Common myeloid progenitor, CD34-positive (primary cell): ENCODE measurements around the gene GCC1.
A peak's percentile ranks its signal among the peaks of the same experiment; 100 is the strongest.

Experiments used
- CTCF ChIA-PET: fragments of 350-600 bp; sonication (Branson Sonifier 250); formaldehyde crosslinking; loops from one replicate; lab custom pipeline; 2021; ENCODE audit warnings: antibody characterized with exemption; lab: Charles Lee
- POLR2A ChIA-PET: fragments of 350-600 bp; sonication (Branson Sonifier 250); formaldehyde crosslinking; loops from one replicate; lab custom pipeline; 2021; ENCODE audit warnings: antibody characterized with exemption; lab: Charles Lee
- DNase-seq, 3 donors: peaks; one replicate each; pipeline versions ENCODE4 v3.0.0 to v3.0.0-alpha.2; 2013
- H3K27ac ChIP-seq, 2 experiments: 1 replicate in 1 of 2; 2 replicates in 1 of 2; pipeline ENCODE4 v1.7.0; 2013; ENCODE audit warnings: inconsistent platforms in 2 of 2, low read length in 2 of 2, mild to moderate bottlenecking in 2 of 2, low read depth in 1 of 2, moderate library complexity in 1 of 2; ENCODE audit not compliant: severe bottlenecking in 2 of 2, insufficient read depth in 1 of 2, poor library complexity in 1 of 2
- H3K27me3 ChIP-seq, 5 experiments: replicated peaks in 2 of 5; 1 replicate in 3 of 5; 2 replicates in 2 of 5; pipeline versions ENCODE4 v1.6.1 to v1.7.0; 2013; ENCODE audit warnings: low read length in 4 of 5, mild to moderate bottlenecking in 2 of 5, moderate library complexity in 2 of 5, inconsistent platforms in 1 of 5; ENCODE audit not compliant: insufficient read depth in 5 of 5, control insufficient read depth in 4 of 5
- H3K36me3 ChIP-seq, 4 experiments: 1 replicate in 2 of 4; 2 replicates in 2 of 4; pipeline versions ENCODE4 v1.6.1 to v1.7.0; 2013; ENCODE audit warnings: low read length in 3 of 4, control low read depth in 1 of 4, mild to moderate bottlenecking in 1 of 4; ENCODE audit not compliant: control insufficient read depth in 4 of 4, insufficient read depth in 4 of 4
- H3K4me1 ChIP-seq, 4 experiments: 1 replicate in 3 of 4; 2 replicates in 1 of 4; pipeline versions ENCODE4 v1.6.1 to v1.7.1; 2013; ENCODE audit warnings: low read length in 3 of 4, mild to moderate bottlenecking in 3 of 4, control low read depth in 1 of 4, inconsistent platforms in 1 of 4, moderate library complexity in 1 of 4; ENCODE audit not compliant: control insufficient read depth in 4 of 4, insufficient read depth in 4 of 4; ENCODE audit errors: control extremely low read depth in 1 of 4
- H3K4me3 ChIP-seq, 7 experiments: 1 replicate in 4 of 7; 2 replicates in 3 of 7; pipeline versions ENCODE4 v1.5.1 to v1.7.0; 2013; ENCODE audit warnings: mild to moderate bottlenecking in 7 of 7, low read length in 6 of 7, moderate library complexity in 6 of 7, inconsistent platforms in 2 of 7, low read depth in 2 of 7, control low read depth in 1 of 7; ENCODE audit not compliant: insufficient read depth in 4 of 7, control insufficient read depth in 1 of 7; ENCODE audit errors: extremely low read depth in 1 of 7
- H3K9me3 ChIP-seq, 5 experiments: 1 replicate in 4 of 5; 2 replicates in 1 of 5; pipeline versions ENCODE4 v1.6.1 to v1.7.1; 2013; ENCODE audit warnings: low read length in 4 of 5, mild to moderate bottlenecking in 2 of 5, inconsistent platforms in 1 of 5, low read depth in 1 of 5, moderate library complexity in 1 of 5; ENCODE audit not compliant: control insufficient read depth in 4 of 5, insufficient read depth in 2 of 5; ENCODE audit errors: control extremely low read depth in 1 of 5
- WGBS: methylation state at CpG from one replicate; pipeline ENCODE4 v1.1.5; 2013; ENCODE audit not compliant: insufficient coverage; 5-methylcytosine and 5-hydroxymethylcytosine counted together

Gene GCC1

DNA sequence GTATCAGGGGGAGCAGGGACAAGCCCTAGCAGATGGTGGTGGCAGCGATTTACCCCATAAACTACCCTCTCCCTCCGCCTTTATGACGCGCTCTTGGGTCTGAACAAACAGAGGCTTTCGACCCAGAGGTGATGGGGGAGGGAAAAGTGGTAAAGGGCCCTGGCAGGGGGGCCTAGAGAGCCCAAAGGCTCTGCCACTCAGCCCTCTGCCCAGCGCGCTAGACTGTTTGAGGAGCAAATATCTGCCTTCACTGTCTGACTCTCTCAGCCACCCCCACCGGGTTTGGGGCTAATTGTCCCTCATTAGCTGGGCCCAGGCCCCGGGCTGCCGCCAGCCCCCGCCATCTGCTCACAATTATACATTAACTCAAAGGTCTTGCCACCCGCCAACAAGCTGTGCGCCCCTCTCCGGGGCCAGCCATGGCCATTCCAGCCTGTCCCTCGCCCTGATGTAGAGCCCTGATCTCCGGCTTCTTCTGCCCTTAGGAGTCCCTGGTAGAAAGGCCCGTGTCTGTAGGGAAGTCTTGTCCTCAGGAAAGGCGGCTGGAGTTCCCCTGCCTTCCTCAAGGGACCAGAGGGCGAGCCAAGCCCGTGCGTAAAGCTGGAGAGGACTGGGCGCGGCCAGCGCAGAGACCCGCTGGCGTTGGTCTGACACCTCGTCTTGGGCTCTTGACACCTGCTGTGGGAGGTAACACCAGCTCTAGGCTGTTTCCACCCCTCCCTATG is 34.4 kb upstream of the GCC1 start:
- Histone ChIP-seq H3K27me3 (peaks cover 17 to 80% (median 29%) of the 10 kb centered on the region in 5 experiments), H3K4me3 (no peak overlapping the region), H3K9me3 (no peaks in the 10 kb centered on the region), H3K27ac (no peak overlapping the region), H3K4me1 (no peaks in the 10 kb centered on the region), H3K36me3 (no peaks in the 10 kb centered on the region)
- ChIA-PET POLR2A (no interaction called here), CTCF (no interaction called here)
- peak in 1 of 3 donors; percentile 19 for DNase-seq
- 6% methylated on average over 18 of the region's 27 CpGs for WGBS

DNA sequence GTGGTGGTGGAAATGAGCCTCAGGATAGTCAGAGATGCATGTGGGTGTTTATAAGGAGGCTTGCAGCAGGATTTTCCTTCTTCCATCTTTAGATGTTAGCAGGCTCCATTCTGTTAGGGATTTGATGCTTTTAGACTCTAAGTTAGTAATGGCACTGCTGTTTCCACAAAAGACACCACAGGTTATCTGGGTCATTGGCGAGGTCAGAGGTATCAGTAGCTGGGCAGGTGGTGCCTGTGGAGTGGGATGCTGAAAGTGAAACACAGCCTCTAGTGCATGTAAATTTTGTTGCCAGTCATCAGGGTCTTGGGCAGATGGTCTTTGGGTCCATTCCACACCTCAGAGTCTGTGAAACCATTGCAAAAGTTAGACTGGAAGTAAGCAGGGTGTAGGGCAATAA is 33.4 kb upstream of the GCC1 start:
- H3K4me3 ChIP-seq, result no peak overlapping the region
- ChIA-PET POLR2A (no interaction called here), CTCF (no interaction called here)
- no peaks in the 10 kb centered on the region for H3K9me3 ChIP-seq
- H3K27me3 ChIP-seq, result peaks cover 17 to 84% (median 29%) of the 10 kb centered on the region in 5 experiments
- H3K36me3 ChIP-seq, result no peaks in the 10 kb centered on the region
- 100% methylated on average over 1 of the region's 1 CpG for WGBS
- no peak overlapping the region for H3K27ac ChIP-seq
- DNase-seq, result no peak
- H3K4me1 ChIP-seq, result no peaks in the 10 kb centered on the region

- WGBS, result 58% methylated on average over 2 of the region's 2 CpGs
- H3K36me3 ChIP-seq, result no peaks in the 10 kb centered on the region
- CTCF ChIA-PET, result no interaction called here
- no peak for DNase-seq
- H3K27ac ChIP-seq, result no peak within 1 kb of the TSS
- POLR2A ChIA-PET, result no interaction called here
- H3K4me3 ChIP-seq, result no peak within 1 kb of the TSS
- no peaks in the 10 kb centered on the region for H3K9me3 ChIP-seq
- H3K27me3 ChIP-seq, result peaks cover 13 to 84% (median 32%) of the 10 kb centered on the region in 5 experiments
- no peaks in the 10 kb centered on the region for H3K4me1 ChIP-seq
Measured at GRCh38 chr7:127618042-127618441, 32.6 kb upstream of the GCC1 start, which contains the start of gene PAX4. TSS of gene PAX4 (minus strand) at chr7:127618142. CDS start at chr7:127615928, 2,214 bp downstream.

DNA sequence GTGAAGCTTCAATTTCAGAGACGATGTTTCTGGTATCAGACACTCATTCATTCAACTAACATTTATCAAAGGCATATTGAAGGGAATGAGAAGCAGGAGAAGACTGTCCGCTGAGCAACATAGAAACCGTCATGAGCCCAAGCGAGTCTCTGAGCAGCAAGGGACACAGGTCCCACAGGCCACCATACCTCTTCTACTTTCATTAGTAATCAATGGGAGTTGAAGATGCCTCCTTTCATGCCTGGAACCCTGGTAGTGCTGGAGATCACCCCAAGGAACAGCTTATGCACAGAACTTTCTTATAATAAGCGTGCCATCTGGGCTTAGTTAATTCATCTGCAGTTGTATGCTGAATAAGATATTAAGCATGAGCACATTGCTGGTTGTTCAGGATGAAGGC is 31.3 kb upstream of the GCC1 start:
- no peak overlapping the region for H3K27ac ChIP-seq
- no peak overlapping the region for H3K4me3 ChIP-seq
- peaks cover 5 to 74% (median 32%) of the 10 kb centered on the region in 5 experiments for H3K27me3 ChIP-seq
- H3K36me3 ChIP-seq, result no peaks in the 10 kb centered on the region
- no peaks in the 10 kb centered on the region for H3K4me1 ChIP-seq
- CTCF ChIA-PET, result interaction anchor here (0.8 kb wide), 1 partner anchor 13 kb away, joined by 3 read pairs; no protein-coding TSS in a partner anchor
- no peak for DNase-seq
- no CpG with 5 or more reads among the region's 5 CpGs for whole genome bisulfite sequencing
- H3K9me3 ChIP-seq, result no peaks in the 10 kb centered on the region
- POLR2A ChIA-PET, result no interaction called here

GRCh38 chr7:127612263-127612662 is 26.9 kb upstream of the GCC1 start:
- Histone ChIP-seq H3K4me3 (no peak overlapping the region), H3K27ac (no peak overlapping the region), H3K4me1 (no peaks in the 10 kb centered on the region), H3K9me3 (peaks cover 0 to 16% (median 8%) of the 10 kb centered on the region in 5 experiments), H3K27me3 (peaks cover 0 to 30% (median 14%) of the 10 kb centered on the region in 5 experiments), H3K36me3 (no peaks in the 10 kb centered on the region)
- 80% methylated on average over 1 of the region's 1 CpG for WGBS
- no peak for DNase-seq
- ChIA-PET POLR2A (no interaction called here), CTCF (no interaction called here)

GRCh38 chr7:127609297-127609696 is 23.9 kb upstream of the GCC1 start:
- H3K9me3 ChIP-seq, result peaks cover 0 to 16% (median 8%) of the 10 kb centered on the region in 5 experiments
- H3K4me3 ChIP-seq, result no peak overlapping the region
- no peaks in the 10 kb centered on the region for H3K4me1 ChIP-seq
- DNase-seq, result no peak
- CTCF ChIA-PET, result no interaction called here
- H3K36me3 ChIP-seq, result no peaks in the 10 kb centered on the region
- no peak overlapping the region for H3K27ac ChIP-seq
- POLR2A ChIA-PET, result no interaction called here
- H3K27me3 ChIP-seq, result peaks cover 0 to 7% (median 3%) of the 10 kb centered on the region in 5 experiments
- WGBS, result 100% methylated on average over 3 of the region's 6 CpGs

DNA sequence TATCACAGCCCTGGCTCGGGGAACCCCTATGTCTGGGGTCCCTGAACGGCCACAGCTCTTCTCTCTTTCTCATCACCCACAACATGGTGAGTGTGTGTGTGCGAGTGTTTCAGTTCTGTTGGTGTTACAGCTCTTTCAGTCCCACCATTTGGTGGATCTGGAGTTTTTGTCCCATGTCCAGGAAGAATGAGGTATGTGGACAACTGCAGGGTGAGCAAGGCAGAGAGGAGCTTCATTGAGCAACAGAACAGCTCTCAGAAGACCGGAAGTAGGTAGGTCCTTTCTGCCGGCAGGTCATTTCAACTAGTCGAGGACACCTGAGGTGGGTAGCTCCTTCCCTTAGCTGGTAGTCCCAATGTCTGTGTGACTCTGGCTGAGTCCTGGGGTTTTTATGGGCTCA is 23.1 kb upstream of the GCC1 start:
- Histone ChIP-seq H3K4me1 (no peaks in the 10 kb centered on the region), H3K9me3 (peaks cover 0 to 17% (median 8%) of the 10 kb centered on the region in 5 experiments), H3K27ac (no peak overlapping the region), H3K27me3 (peaks cover 0 to 4% (median 2%) of the 10 kb centered on the region in 5 experiments), H3K36me3 (no peaks in the 10 kb centered on the region), H3K4me3 (no peak overlapping the region)
- WGBS, result 100% methylated on average over 3 of the region's 6 CpGs
- POLR2A ChIA-PET, result no interaction called here
- CTCF ChIA-PET, result no interaction called here
- no peak for DNase-seq
